Astrocyte of the cerebellum (primary cell): ENCODE data around the gene GNPTAB.
A peak's percentile ranks its signal among the peaks of the same experiment; 100 is the strongest.

Source experiments
- DNase-seq: peaks from one replicate; pipeline ENCODE4 v3.0.0-alpha.2; 2011; ENCODE audit warnings: low read depth
- H3K4me3 ChIP-seq: 2 replicates; pipeline ENCODE4 v1.5.1; 2011; ENCODE audit warnings: mild to moderate bottlenecking, low read depth, low read length, moderate library complexity
- CTCF ChIP-seq: IDR thresholded peaks from 2 replicates; pipeline ENCODE4 v1.5.1; 2012; ENCODE audit warnings: low read length, low read depth, moderate library complexity, mild to moderate bottlenecking; ENCODE audit errors: missing control alignments
- in situ Hi-C: cut with HindIII; loops from 2 replicates; pipeline ENCODE4 v1.10.0; 2017; ENCODE audit warnings: low sequenced_read_pairs

GNPTAB gene

GRCh38 chr12:101759396-101760047, 71.2 kb downstream of the GNPTAB start:
- DNase-seq: no peak
- in situ Hi-C loops: no loop called here
- TF ChIP-seq CTCF: peak; percentile 78
- no peak overlapping the region for H3K4me3 ChIP-seq

- no peak overlapping the region for H3K4me3 ChIP-seq
- in situ Hi-C loops: no loop called here
- no peak for DNase-seq
- no peak for TF ChIP-seq CTCF
These were observed 80.6 kb downstream of the GNPTAB start for GRCh38 chr12:101750152-101750551.

- in situ Hi-C loops: no loop called here
- TF ChIP-seq CTCF: no peak
- no peak overlapping the region for H3K4me3 ChIP-seq
- no peak for DNase-seq
These were observed 81.1 kb downstream of the GNPTAB start for GRCh38 chr12:101749657-101750056.

GRCh38 chr12:101748907-101749306, 81.9 kb downstream of the GNPTAB start:
- in situ Hi-C loops: no loop called here
- no peak overlapping the region for H3K4me3 ChIP-seq
- TF ChIP-seq CTCF: no peak
- no peak for DNase-seq

GRCh38 chr12:101747697-101748096, 83.1 kb downstream of the GNPTAB start:
- in situ Hi-C loops: no loop called here
- DNase-seq: no peak
- H3K4me3 ChIP-seq: no peak overlapping the region
- TF ChIP-seq CTCF: no peak

GRCh38 chr12:101746661-101747060, 84.1 kb downstream of the GNPTAB start:
- in situ Hi-C loops: no loop called here
- H3K4me3 ChIP-seq: no peak overlapping the region
- DNase-seq: no peak
- TF ChIP-seq CTCF: no peak
